Body of pancreas (tissue), 4 donors: ENCODE measurements around the gene UTP15.

Experiments used
- CTCF ChIP-seq, 7 experiments: fragments of 450-650 bp in 4 of 7; fragments of 200-600 bp in 3 of 7; sonication (generic) in 3 of 7; IDR thresholded peaks; one replicate each; pipeline ENCODE4 v1.5.1; 2016 to 2019; ENCODE audit warnings: antibody characterized with exemption in 7 of 7
- POLR2A ChIP-seq, 3 donors: fragments of 450-650 bp; IDR thresholded peaks; one replicate each; pipeline ENCODE4 v1.6.1; 2016; ENCODE audit warnings: antibody characterized with exemption in 3 of 3, mild to moderate bottlenecking in 2 of 3

GRCh38 chr5:73542020-73542419 is 23.5 kb upstream of the UTP15 start:
- TF ChIP-seq CTCF (IDR thresholded peaks at IDR 0.05) (no peak), POLR2A (IDR thresholded peaks at IDR 0.05) (no peak)
